OCI-LY3 (cell line): ENCODE data around the gene PGP.
"Not testable (repeated sequence)": the region's sequence is repeated elsewhere in the genome, so short reads cannot be mapped to it uniquely, and the experiment has no call there.

Experiments used
- EZH2phosphoT487 ChIP-seq: fragments of 200-600 bp; shearing (Covaris generic); IDR thresholded peaks from 2 replicates; pipeline ENCODE4 v1.6.1; 2018; ENCODE audit warnings: antibody characterized with exemption, mixed run types, low read depth
- TF ChIP-seq, protein P1 (sequence below): fragments of 200-600, 300-600 bp; sonication (generic); IDR thresholded peaks from 2 replicates; pipeline ENCODE4 v1.5.1; 2014; ENCODE audit warnings: antibody characterized with exemption, low read length, low read depth

- TF ChIP-seq EZH2phosphoT487: not testable (repeated sequence)
- TF ChIP-seq, protein P1, sequence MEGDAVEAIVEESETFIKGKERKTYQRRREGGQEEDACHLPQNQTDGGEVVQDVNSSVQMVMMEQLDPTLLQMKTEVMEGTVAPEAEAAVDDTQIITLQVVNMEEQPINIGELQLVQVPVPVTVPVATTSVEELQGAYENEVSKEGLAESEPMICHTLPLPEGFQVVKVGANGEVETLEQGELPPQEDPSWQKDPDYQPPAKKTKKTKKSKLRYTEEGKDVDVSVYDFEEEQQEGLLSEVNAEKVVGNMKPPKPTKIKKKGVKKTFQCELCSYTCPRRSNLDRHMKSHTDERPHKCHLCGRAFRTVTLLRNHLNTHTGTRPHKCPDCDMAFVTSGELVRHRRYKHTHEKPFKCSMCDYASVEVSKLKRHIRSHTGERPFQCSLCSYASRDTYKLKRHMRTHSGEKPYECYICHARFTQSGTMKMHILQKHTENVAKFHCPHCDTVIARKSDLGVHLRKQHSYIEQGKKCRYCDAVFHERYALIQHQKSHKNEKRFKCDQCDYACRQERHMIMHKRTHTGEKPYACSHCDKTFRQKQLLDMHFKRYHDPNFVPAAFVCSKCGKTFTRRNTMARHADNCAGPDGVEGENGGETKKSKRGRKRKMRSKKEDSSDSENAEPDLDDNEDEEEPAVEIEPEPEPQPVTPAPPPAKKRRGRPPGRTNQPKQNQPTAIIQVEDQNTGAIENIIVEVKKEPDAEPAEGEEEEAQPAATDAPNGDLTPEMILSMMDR: not testable (repeated sequence)
Observed at GRCh38 chr16:2258530-2258929, 43.9 kb upstream of the PGP start.
